GM23338 (cell line): ENCODE measurements around the gene IQCM. TPM values are rescaled to one million over a fixed set of nuclear protein-coding genes. Genes with fewer than 3 reads are reported as not detected.

ENCODE experiments used
- ATAC-seq: fragments of 200-7000 bp; cut with Tn5 transposase; 3 replicates; pipeline ENCODE4 v1.9.1; 2020
- DNase-seq: peaks from one replicate; pipeline ENCODE4 v3.0.0-alpha.2; 2015; ENCODE audit warnings: low spot score
- H2AFZ ChIP-seq: fragments of 200-600 bp; sonication (generic); 2 replicates; pipeline ENCODE4 v1.8.0; 2016; ENCODE audit warnings: antibody characterized with exemption, mild to moderate bottlenecking, moderate library complexity
- H3F3A ChIP-seq: fragments of 200-600 bp; sonication (generic); replicated peaks from 2 replicates; pipeline ENCODE4 v1.8.0; 2017; ENCODE audit warnings: antibody characterized with exemption, mixed run types, low read depth
- H3K27ac ChIP-seq: fragments of 200-600 bp; sonication (generic); 2 replicates; pipeline ENCODE4 v1.6.1; 2016; ENCODE audit warnings: low read depth
- H3K27me3 ChIP-seq: fragments of 200-600 bp; sonication (generic); 2 replicates; pipeline ENCODE4 v1.8.0; 2016; ENCODE audit warnings: mild to moderate bottlenecking, mixed run types, moderate library complexity; ENCODE audit not compliant: insufficient read depth
- H3K36me3 ChIP-seq: fragments of 200-600 bp; sonication (generic); 2 replicates; pipeline ENCODE4 v1.8.0; 2016; ENCODE audit warnings: mild to moderate bottlenecking; ENCODE audit not compliant: insufficient read depth
- H3K4me1 ChIP-seq: fragments of 200-600 bp; sonication (generic); 2 replicates; pipeline ENCODE4 v1.8.0; 2016; ENCODE audit warnings: mild to moderate bottlenecking, moderate library complexity; ENCODE audit not compliant: insufficient read depth
- H3K4me2 ChIP-seq: fragments of 200-600 bp; sonication (generic); 2 replicates; pipeline ENCODE4 v1.7.1; 2017; ENCODE audit warnings: mixed run types
- H3K4me3 ChIP-seq: fragments of 200-600 bp; sonication (generic); 2 replicates; pipeline ENCODE4 v1.6.1; 2016; ENCODE audit warnings: mixed run types
- H3K79me2 ChIP-seq: fragments of 200-600 bp; sonication (generic); replicated peaks from 2 replicates; pipeline ENCODE4 v1.8.0; 2017; ENCODE audit warnings: mild to moderate bottlenecking; ENCODE audit not compliant: insufficient read depth
- H3K9me2 ChIP-seq: fragments of 200-600 bp; sonication (generic); 2 replicates; pipeline ENCODE4 v1.8.0; 2017; ENCODE audit not compliant: insufficient read depth
- H4K20me1 ChIP-seq: fragments of 200-600 bp; sonication (generic); replicated peaks from 2 replicates; pipeline ENCODE4 v1.8.0; 2017; ENCODE audit warnings: mild to moderate bottlenecking; ENCODE audit not compliant: insufficient read depth
- H3K27ac Mint-ChIP-seq: 2 replicates; pipeline ENCODE4 v1.8.0; 2020; ENCODE audit warnings: inconsistent platforms, mild to moderate bottlenecking, moderate library complexity, mixed read lengths
- H3K27me3 Mint-ChIP-seq: 3 replicates; pipeline ENCODE4 v1.8.0; 2022; ENCODE audit warnings: low read depth, mild to moderate bottlenecking, moderate library complexity, mixed read lengths, inconsistent platforms; ENCODE audit not compliant: insufficient read depth, poor library complexity
- H3K36me3 Mint-ChIP-seq: 3 replicates; pipeline ENCODE4 v1.8.0; 2021; ENCODE audit warnings: low read depth, mild to moderate bottlenecking, inconsistent platforms, moderate library complexity, mixed read lengths
- H3K4me1 Mint-ChIP-seq: 3 replicates; pipeline ENCODE4 v1.8.0; 2020; ENCODE audit warnings: mild to moderate bottlenecking, inconsistent platforms, mixed read lengths
- H3K4me3 Mint-ChIP-seq: 3 replicates; pipeline ENCODE4 v1.8.0; 2021; ENCODE audit warnings: moderate library complexity, mild to moderate bottlenecking, inconsistent platforms, mixed read lengths
- H3K9me3 Mint-ChIP-seq: 3 replicates; pipeline ENCODE4 v1.8.0; 2020; ENCODE audit warnings: moderate library complexity, mild to moderate bottlenecking, inconsistent platforms, mixed read lengths
- CREB1 ChIP-seq: fragments of 250-450 bp; sonication (Bioruptor Pico); IDR thresholded peaks from 2 replicates; pipeline ENCODE4 v1.5.0; 2020; ENCODE audit warnings: low read depth, mild to moderate bottlenecking, moderate library complexity
- CTCF ChIP-seq, 2 experiments: fragments of 200-600 bp in 1 of 2; sonication (generic) in 1 of 2; conservative IDR thresholded peaks; 2 replicates each; pipeline versions ENCODE4 v1.5.1 to v1.6.1; 2016 to 2017; ENCODE audit warnings: antibody characterized with exemption in 2 of 2, low read depth in 2 of 2, mild to moderate bottlenecking in 2 of 2, moderate library complexity in 1 of 2
- ETS1 ChIP-seq: IDR thresholded peaks from 2 replicates; pipeline ENCODE4 v1.6.1; 2016; ENCODE audit warnings: antibody characterized with exemption
- EZH2 ChIP-seq: fragments of 200-600 bp; sonication (generic); IDR thresholded peaks from one replicate; pipeline ENCODE4 v1.8.0; 2017; ENCODE audit warnings: antibody characterized with exemption, mild to moderate bottlenecking, low read depth; ENCODE audit not compliant: unreplicated experiment
- EZH2phosphoT487 ChIP-seq: fragments of 200-600 bp; sonication (generic); IDR thresholded peaks from one replicate; pipeline ENCODE4 v1.8.1; 2018; ENCODE audit warnings: antibody characterized with exemption; ENCODE audit not compliant: unreplicated experiment
- JUNB ChIP-seq: IDR thresholded peaks from one replicate; pipeline ENCODE4 v1.6.1; 2016; ENCODE audit warnings: antibody characterized with exemption; ENCODE audit not compliant: unreplicated experiment
- NANOG ChIP-seq: IDR thresholded peaks from 2 replicates; pipeline ENCODE4 v1.6.1; 2016; ENCODE audit warnings: antibody characterized with exemption, borderline replicate concordance
- STAT1 ChIP-seq: IDR thresholded peaks from one replicate; pipeline ENCODE4 v1.6.1; 2016; ENCODE audit warnings: antibody characterized with exemption; ENCODE audit not compliant: unreplicated experiment
- ZNF114 ChIP-seq: fragments of 250-450 bp; sonication (Bioruptor Pico); IDR thresholded peaks from 2 replicates; pipeline ENCODE4 v1.5.0; 2020; ENCODE audit warnings: mild to moderate bottlenecking, moderate library complexity
- ZNF331 ChIP-seq: fragments of 250-450 bp; sonication (Bioruptor Pico); IDR thresholded peaks from 2 replicates; pipeline ENCODE4 v1.5.0; 2020; ENCODE audit warnings: low read depth, mild to moderate bottlenecking, moderate library complexity
- ZNF462 ChIP-seq: fragments of 250-450 bp; sonication (Bioruptor Pico); IDR thresholded peaks from 2 replicates; pipeline ENCODE4 v1.5.0; 2020; ENCODE audit warnings: mild to moderate bottlenecking, moderate library complexity
- polyA plus RNA-seq: library from polyadenylated mRNA; unstranded; fragments of >200 nt; fragmentation: Nextera tagmentation; extraction: Ambion mirVana; gene quantifications from 2 replicates; pipeline ENCODE4 v1.2.1, GENCODE V29; 2016
- total RNA-seq: library from RNA; depleted of rRNA; stranded (reverse); fragments of >200 nt; shearing (Covaris generic); gene quantifications from 2 replicates; pipeline ENCODE4 v1.2.3, GENCODE V29; 2014

Gene IQCM
- total and polyA plus RNA-seq, 2 experiments from 2014 or later, result not detected

DNA sequence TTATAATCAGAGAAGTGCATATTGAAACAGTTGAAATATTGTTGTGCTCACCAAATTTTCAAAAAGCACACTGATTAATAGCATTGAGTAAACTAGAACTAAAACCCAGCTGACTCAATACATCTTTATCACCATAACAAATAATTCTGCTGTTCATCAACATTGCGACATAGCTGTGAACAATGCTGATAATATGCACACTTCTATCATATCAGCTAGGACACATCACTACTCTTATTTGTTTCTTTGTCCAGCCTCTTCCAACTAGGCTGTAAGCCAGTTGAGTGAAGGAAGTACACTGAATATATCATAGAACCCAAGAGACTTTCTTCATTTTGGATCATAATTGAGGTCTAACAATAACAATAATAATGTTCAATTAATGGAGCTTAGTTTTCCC is 349.7 kb downstream of the IQCM start:
- no peaks in the 10 kb centered on the region for H3K27me3 ChIP-seq
- Mint-ChIP-seq H3K27ac (no peak overlapping the region), H3K9me3 (peaks cover 26% of the 10 kb centered on the region), H3K36me3 (peaks cover 6% of the 10 kb centered on the region; the same call in 2 of the 3 replicates), H3K4me3 (no peak overlapping the region), H3K27me3 (no peaks in the 10 kb centered on the region), H3K4me1 (no peaks in the 10 kb centered on the region)
- H3F3A ChIP-seq, result no peaks in the 10 kb centered on the region
- no peaks in the 10 kb centered on the region for H3K79me2 ChIP-seq
- no peaks in the 10 kb centered on the region for H4K20me1 ChIP-seq
- H3K27ac ChIP-seq, result no peak overlapping the region
- DNase-seq, result no peak
- no peaks in the 10 kb centered on the region for H3K4me1 ChIP-seq
- ATAC-seq, result no peak
- no peak overlapping the region for H3K4me2 ChIP-seq
- H3K4me3 ChIP-seq, result no peak overlapping the region
- TF ChIP-seq ZNF331 (no peak), JUNB (no peak), CREB1 (CRISPR knock-in tag) (no peak)
- no peaks in the 10 kb centered on the region; the same call in 1 of the 2 replicates for H3K9me2 ChIP-seq
- no peak overlapping the region for H2AFZ ChIP-seq
- no peaks in the 10 kb centered on the region for H3K36me3 ChIP-seq

DNA sequence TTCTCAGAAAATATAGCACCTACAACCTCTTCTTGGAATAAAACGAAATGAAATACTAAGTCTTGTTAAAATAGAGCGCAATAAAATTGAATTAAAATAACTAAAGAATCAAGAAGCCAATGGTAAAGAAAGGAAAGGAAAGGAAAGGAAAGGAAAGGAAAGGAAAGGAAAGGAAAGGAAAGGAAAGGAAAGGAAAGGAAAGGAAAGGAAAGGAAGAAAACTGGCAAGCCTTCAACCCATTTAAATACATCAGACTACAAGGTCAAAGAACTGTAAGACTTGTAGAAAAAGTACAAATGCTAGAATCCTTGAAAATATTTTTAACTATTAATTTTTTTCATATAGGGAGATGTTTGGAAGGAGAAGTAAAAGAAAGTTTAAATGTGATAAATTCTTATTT is 372.1 kb downstream of the IQCM start:
- no peak for DNase-seq
- H4K20me1 ChIP-seq, result no peaks in the 10 kb centered on the region
- no peaks in the 10 kb centered on the region for H3K79me2 ChIP-seq
- no peak overlapping the region for H3K27ac ChIP-seq
- H3K4me1 ChIP-seq, result no peaks in the 10 kb centered on the region
- no peak for ATAC-seq
- H3K4me1 Mint-ChIP-seq, result no peaks in the 10 kb centered on the region
- H3K27me3 Mint-ChIP-seq, result no peaks in the 10 kb centered on the region
- H3K36me3 Mint-ChIP-seq, result no peaks in the 10 kb centered on the region
- no peaks in the 10 kb centered on the region for H3K9me2 ChIP-seq
- no peaks in the 10 kb centered on the region for H3F3A ChIP-seq
- H2AFZ ChIP-seq, result no peak overlapping the region
- no peak overlapping the region for H3K27ac Mint-ChIP-seq
- no peak overlapping the region for H3K4me3 Mint-ChIP-seq
- H3K27me3 ChIP-seq, result no peaks in the 10 kb centered on the region
- no peaks in the 10 kb centered on the region for H3K9me3 Mint-ChIP-seq
- no peaks in the 10 kb centered on the region for H3K36me3 ChIP-seq
- H3K4me2 ChIP-seq, result no peak overlapping the region
- no peak overlapping the region for H3K4me3 ChIP-seq
- TF ChIP-seq EZH2 (no peak), ZNF114 (CRISPR knock-in tag) (no peak), EZH2phosphoT487 (no peak), STAT1 (no peak), JUNB (no peak), ZNF462 (CRISPR knock-in tag) (no peak), NANOG (no peak), ETS1 (no peak), CTCF (conservative IDR thresholded peaks at IDR 0.05; ENCODE audit: low read depth in 2 of 2) (no peak), ZNF331 (no peak)
